ENCODE results near the gene PSTPIP2. TPM values are rescaled to one million over a fixed set of nuclear protein-coding genes. Genes with fewer than 3 reads are reported as not detected.

PSTPIP2 gene
- total RNA-seq, 2 donors from 2014 or later: 7.0 to 21.1 TPM

GRCh38 chr18:46028536-46028891, 43.5 kb downstream of the PSTPIP2 start:
- TF ChIP-seq POLR2A (IDR thresholded peaks at IDR 0.05) (no peak), CTCF (IDR thresholded peaks at IDR 0.05) (no peak), POLR2AphosphoS5 (IDR thresholded peaks at IDR 0.05) (no peak)
- Histone ChIP-seq H3K9me3 (no peaks in the 10 kb centered on the region), H3K27me3 (replicated peaks; ENCODE audit: insufficient read depth) (no peaks in the 10 kb centered on the region), H3K4me1 (replicated peaks) (no peaks in the 10 kb centered on the region), H3K36me3 (no peaks in the 10 kb centered on the region), H3K27ac (peak overlapping the region in 1 of 2 donors; percentile 10), H3K4me3 (peak overlapping the region; percentile 26 to 32)
- intact Hi-C loops (cut with DNase I): no loop called here
- DNase-seq (ENCODE audit: low spot score): no peak
- WGBS: 64% methylated on average over 7 of the region's 7 CpGs

DNA sequence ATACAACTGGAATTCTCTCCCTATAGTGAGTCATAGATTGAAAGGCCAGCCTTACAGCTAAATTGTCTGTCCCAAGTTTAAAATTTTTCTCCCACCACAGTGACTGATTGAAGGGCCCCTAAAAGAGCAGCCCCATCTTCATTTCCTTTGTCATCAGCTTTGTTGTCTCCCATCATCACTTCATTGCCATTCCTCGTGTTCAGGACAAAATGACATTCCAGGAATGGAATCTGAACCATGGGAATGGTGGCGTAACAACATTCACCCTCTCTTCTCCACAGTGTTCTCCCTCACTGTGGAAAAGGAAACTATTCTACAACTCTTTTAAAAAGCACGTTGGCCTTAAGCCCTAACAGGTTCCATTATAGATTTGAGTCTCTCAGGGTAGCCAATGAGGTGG, 52.1 kb downstream of the PSTPIP2 start:
- no peak overlapping the region for H3K27ac ChIP-seq
- WGBS: 95% methylated on average over 3 of the region's 3 CpGs
- no peak for DNase-seq (ENCODE audit: low spot score)
- H3K9me3 ChIP-seq: no peaks in the 10 kb centered on the region
- H3K27me3 ChIP-seq (replicated peaks; ENCODE audit: insufficient read depth): no peaks in the 10 kb centered on the region
- H3K4me3 ChIP-seq: no peak overlapping the region
- intact Hi-C loops (cut with DNase I): no loop called here
- no peaks in the 10 kb centered on the region for H3K4me1 ChIP-seq (replicated peaks)
- TF ChIP-seq POLR2AphosphoS5 (IDR thresholded peaks at IDR 0.05) (no peak), POLR2A (IDR thresholded peaks at IDR 0.05) (no peak), CTCF (IDR thresholded peaks at IDR 0.05) (no peak)
- H3K36me3 ChIP-seq: no peaks in the 10 kb centered on the region

DNA sequence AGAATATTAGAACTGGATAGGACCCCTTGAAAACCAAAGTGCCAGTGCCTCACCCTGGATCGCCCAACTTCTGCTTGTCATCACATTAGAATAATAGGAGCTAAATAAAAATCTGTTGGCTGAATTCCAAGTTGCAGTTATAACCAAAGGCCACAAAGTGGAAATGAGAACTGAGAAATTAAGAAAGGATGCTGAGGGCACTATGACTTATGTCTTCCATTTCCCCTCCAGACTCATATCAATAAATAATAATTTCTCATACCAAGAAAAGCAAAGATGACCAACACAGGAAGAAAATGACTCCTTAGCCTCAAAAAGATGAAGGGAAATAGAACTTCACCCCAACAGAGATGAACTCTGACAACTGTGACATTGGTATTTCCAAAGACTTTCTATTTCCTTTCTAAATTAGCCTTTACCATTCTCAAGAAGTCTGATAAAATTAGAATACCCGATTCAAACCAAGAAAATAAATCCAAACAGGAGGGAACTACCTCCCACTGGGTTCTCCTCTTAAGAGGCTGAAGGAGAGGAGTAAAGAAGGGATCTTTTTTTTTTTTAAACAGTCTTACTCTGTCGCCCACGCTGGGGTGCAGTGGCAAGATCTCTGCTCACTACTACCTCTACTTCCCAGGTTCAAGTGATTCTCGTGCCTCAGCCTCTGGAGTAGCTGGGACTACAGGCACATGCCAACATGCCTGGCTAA, 58.4 kb downstream of the PSTPIP2 start:
- 78% methylated on average over 5 of the region's 5 CpGs for WGBS
- Histone ChIP-seq H3K4me3 (no peak overlapping the region), H3K27ac (no peak overlapping the region)

DNA sequence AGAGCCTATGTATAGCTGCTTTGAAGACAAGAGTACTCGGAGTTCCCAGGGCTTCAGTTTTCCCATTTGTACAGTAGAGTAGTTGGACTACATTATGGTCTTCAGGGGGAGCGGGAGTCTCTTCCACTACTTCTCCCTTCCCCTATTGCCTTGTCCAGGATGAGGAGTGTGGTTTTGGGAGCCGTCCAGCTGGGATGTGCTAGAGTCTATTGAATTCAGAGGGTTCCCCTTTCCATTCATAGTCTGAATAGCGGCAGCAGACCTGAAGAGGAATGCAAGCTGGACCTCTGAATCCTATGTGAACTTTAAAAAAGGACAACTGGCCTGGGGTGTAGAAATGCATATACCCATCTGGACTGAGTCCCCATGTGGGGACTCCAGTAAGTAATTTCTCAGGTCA, 61.4 kb downstream of the PSTPIP2 start:
- intact Hi-C loops (cut with DNase I): no loop called here
- no peak for DNase-seq (ENCODE audit: low spot score)
- Histone ChIP-seq H3K36me3 (no peaks in the 10 kb centered on the region), H3K9me3 (no peaks in the 10 kb centered on the region), H3K4me3 (no peak overlapping the region), H3K27ac (no peak overlapping the region), H3K27me3 (replicated peaks; ENCODE audit: insufficient read depth) (no peaks in the 10 kb centered on the region), H3K4me1 (replicated peaks) (no peaks in the 10 kb centered on the region)
- TF ChIP-seq CTCF (IDR thresholded peaks at IDR 0.05): no peak
- TF ChIP-seq POLR2A (IDR thresholded peaks at IDR 0.05): no peak
- TF ChIP-seq POLR2AphosphoS5 (IDR thresholded peaks at IDR 0.05): no peak
- 89% methylated on average over 4 of the region's 4 CpGs for WGBS

More for the DNA sequence above, 58.4 kb downstream of the PSTPIP2 start:
- Histone ChIP-seq H3K36me3 (no peaks in the 10 kb centered on the region), H3K9me3 (no peaks in the 10 kb centered on the region), H3K4me1 (replicated peaks) (no peaks in the 10 kb centered on the region), H3K27me3 (replicated peaks; ENCODE audit: insufficient read depth) (no peaks in the 10 kb centered on the region)
- no peak for DNase-seq (ENCODE audit: low spot score)
- intact Hi-C loops (cut with DNase I): no loop called here
- TF ChIP-seq CTCF (IDR thresholded peaks at IDR 0.05) (no peak), POLR2AphosphoS5 (IDR thresholded peaks at IDR 0.05) (no peak), POLR2A (IDR thresholded peaks at IDR 0.05) (no peak)

- intact Hi-C loops (cut with DNase I): no loop called here
- DNase-seq (ENCODE audit: low spot score): no peak
- Histone ChIP-seq H3K36me3 (no peaks in the 10 kb centered on the region), H3K9me3 (no peaks in the 10 kb centered on the region), H3K4me1 (replicated peaks) (no peaks in the 10 kb centered on the region), H3K4me3 (no peak overlapping the region), H3K27me3 (replicated peaks; ENCODE audit: insufficient read depth) (no peaks in the 10 kb centered on the region), H3K27ac (no peak overlapping the region)
- 90% methylated on average over 4 of the region's 4 CpGs for WGBS
- TF ChIP-seq CTCF (IDR thresholded peaks at IDR 0.05) (no peak), POLR2AphosphoS5 (IDR thresholded peaks at IDR 0.05) (no peak), POLR2A (IDR thresholded peaks at IDR 0.05) (no peak)
These were observed 62.0 kb downstream of the PSTPIP2 start for GRCh38 chr18:46010050-46010449.

Data from prostate gland (tissue), 2 donors.